HG03520 (cell line): ENCODE data around the gene EEF1AKMT4.

ENCODE experiments used
- ATAC-seq: cut with Tn5 transposase; IDR thresholded peaks from one replicate; pipeline ENCODE4 v1.9.1; 2021; ENCODE audit warnings: mild to moderate bottlenecking, moderate library complexity; ENCODE audit not compliant: unreplicated experiment

The EEF1AKMT4 gene

GRCh38 chr3:184235381-184236032 lies 14.0 kb upstream of the EEF1AKMT4 start:
- ATAC-seq: no peak

- ATAC-seq: no peak
Measured at GRCh38 chr3:184236033-184236410, 13.4 kb upstream of the EEF1AKMT4 start.

GRCh38 chr3:184236636-184237035 lies 12.8 kb upstream of the EEF1AKMT4 start:
- ATAC-seq: no peak

- no peak for ATAC-seq
Measured at GRCh38 chr3:184237211-184237610, 12.3 kb upstream of the EEF1AKMT4 start.

- ATAC-seq: no peak
Measured at GRCh38 chr3:184237807-184238206, 11.7 kb upstream of the EEF1AKMT4 start.

- no peak for ATAC-seq
Measured at GRCh38 chr3:184238246-184238818, 11.1 kb upstream of the EEF1AKMT4 start.

- ATAC-seq: no peak
Measured at GRCh38 chr3:184239221-184239620, 10.3 kb upstream of the EEF1AKMT4 start.

- no peak for ATAC-seq
Measured at GRCh38 chr3:184239708-184240107, 9.8 kb upstream of the EEF1AKMT4 start.

- no peak for ATAC-seq
Measured at GRCh38 chr3:184240384-184241140, 8.9 kb upstream of the EEF1AKMT4 start.

GRCh38 chr3:184241141-184241446 lies 8.4 kb upstream of the EEF1AKMT4 start:
- no peak for ATAC-seq

- ATAC-seq: no peak
Measured at GRCh38 chr3:184241447-184242296, 7.8 kb upstream of the EEF1AKMT4 start.

- ATAC-seq: no peak
Measured at GRCh38 chr3:184242297-184242685, 7.2 kb upstream of the EEF1AKMT4 start.

GRCh38 chr3:184248454-184249411 lies 739 bp upstream of the EEF1AKMT4 start, which contains the start of gene ALG3:
TSS of gene ALG3 (minus strand) at chr3:184248962. CDS start at chr3:184248940, 22 bp downstream.
- no peak for ATAC-seq

GRCh38 chr3:184250167-184250828 lies 826 bp downstream of the EEF1AKMT4 start:
- ATAC-seq: peak; percentile 63

GRCh38 chr3:184255291-184256039 lies 6.0 kb downstream of the EEF1AKMT4 start:
- no peak for ATAC-seq

- no peak for ATAC-seq
Measured at GRCh38 chr3:184257083-184257915, 7.8 kb downstream of the EEF1AKMT4 start.

- ATAC-seq: no peak
Measured at GRCh38 chr3:184258926-184259325, 9.5 kb downstream of the EEF1AKMT4 start.

- ATAC-seq: no peak
Measured at GRCh38 chr3:184259396-184259877, 10.0 kb downstream of the EEF1AKMT4 start.
